ENCODE results near the gene PLEKHA6.
"Not testable (repeated sequence)": the region's sequence is repeated elsewhere in the genome, so short reads cannot be mapped to it uniquely, and the experiment has no call there.

PLEKHA6 gene

DNA sequence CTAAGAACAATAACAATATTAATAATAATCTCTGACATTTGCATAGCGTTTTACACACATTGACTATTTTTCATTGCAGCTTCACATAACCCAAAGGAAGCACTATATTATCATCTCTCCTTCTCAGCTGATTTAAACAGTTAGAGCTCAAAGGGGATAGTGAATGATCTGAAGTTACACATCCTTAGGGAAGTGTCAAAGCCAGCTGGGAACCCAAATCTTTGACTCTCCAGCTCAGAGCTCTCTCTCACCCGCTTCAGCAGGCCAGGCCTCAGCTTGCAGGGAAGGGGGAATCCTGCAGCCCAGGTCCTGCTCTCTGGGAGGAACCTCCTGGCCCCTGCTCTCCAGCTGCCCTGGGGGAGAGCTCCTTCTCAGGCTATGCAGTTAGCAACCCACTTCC is 26.3 kb downstream of the PLEKHA6 start:
- no peak for DNase-seq (ENCODE audit: low read depth)
- no peak for TF ChIP-seq CTCF (IDR thresholded peaks at IDR 0.05; ENCODE audit: control insufficient read depth, extremely low read depth, insufficient read depth)
- H3K4me3 ChIP-seq (ENCODE audit: low read depth, low read length) = no peak overlapping the region

GRCh38 chr1:204331847-204332487 is 27.8 kb downstream of the PLEKHA6 start:
- H3K4me3 ChIP-seq (ENCODE audit: low read depth, low read length) = peak overlapping the region; percentile 64
- TF ChIP-seq CTCF (IDR thresholded peaks at IDR 0.05; ENCODE audit: control insufficient read depth, extremely low read depth, insufficient read depth) = no peak
- DNase-seq (ENCODE audit: low read depth) = peak; percentile 72

- H3K4me3 ChIP-seq (ENCODE audit: low read depth, low read length) = peak overlapping the region; percentile 64
- TF ChIP-seq CTCF (IDR thresholded peaks at IDR 0.05; ENCODE audit: control insufficient read depth, extremely low read depth, insufficient read depth) = no peak
- peak; percentile 58 for DNase-seq (ENCODE audit: low read depth)
Measured at GRCh38 chr1:204331275-204331674, 28.5 kb downstream of the PLEKHA6 start.

GRCh38 chr1:204327870-204328269 is 31.9 kb downstream of the PLEKHA6 start:
- DNase-seq (ENCODE audit: low read depth); H3K4me3 ChIP-seq (ENCODE audit: low read depth, low read length): not testable (repeated sequence)

GRCh38 chr1:204327359-204327758 is 32.4 kb downstream of the PLEKHA6 start:
- no peak for DNase-seq (ENCODE audit: low read depth)
- TF ChIP-seq CTCF (IDR thresholded peaks at IDR 0.05; ENCODE audit: control insufficient read depth, extremely low read depth, insufficient read depth) = no peak
- H3K4me3 ChIP-seq (ENCODE audit: low read depth, low read length) = no peak overlapping the region

- no peak for DNase-seq (ENCODE audit: low read depth)
- no peak overlapping the region for H3K4me3 ChIP-seq (ENCODE audit: low read depth, low read length)
- no peak for TF ChIP-seq CTCF (IDR thresholded peaks at IDR 0.05; ENCODE audit: control insufficient read depth, extremely low read depth, insufficient read depth)
Measured at GRCh38 chr1:204326771-204327300, 32.9 kb downstream of the PLEKHA6 start.

- DNase-seq (ENCODE audit: low read depth) = no peak
- TF ChIP-seq CTCF (IDR thresholded peaks at IDR 0.05; ENCODE audit: control insufficient read depth, extremely low read depth, insufficient read depth) = no peak
- no peak overlapping the region for H3K4me3 ChIP-seq (ENCODE audit: low read depth, low read length)
Measured at GRCh38 chr1:204325944-204326343, 33.8 kb downstream of the PLEKHA6 start.

All from LNCaP clone FGC (cell line).